GM10847 (cell line): ENCODE measurements around the gene TAF10.

ENCODE experiments used
- POLR2A ChIP-seq: IDR thresholded peaks from 2 replicates; pipeline ENCODE4 v1.6.1; 2011; ENCODE audit not compliant: insufficient read length; ENCODE audit errors: extremely low read depth

The TAF10 gene

GRCh38 chr11:6610591-6610990 is 1.4 kb downstream of the TAF10 start:
- no peak for TF ChIP-seq POLR2A

- TF ChIP-seq POLR2A: no peak
Observed at GRCh38 chr11:6609502-6610015, 2.5 kb downstream of the TAF10 start.

GRCh38 chr11:6608726-6609501 is 3.1 kb downstream of the TAF10 start:
- no peak for TF ChIP-seq POLR2A

- no peak for TF ChIP-seq POLR2A
Observed at GRCh38 chr11:6608011-6608410, 4.0 kb downstream of the TAF10 start.

GRCh38 chr11:6607190-6607795 is 4.7 kb downstream of the TAF10 start:
- TF ChIP-seq POLR2A: no peak

- peak; percentile 22 for TF ChIP-seq POLR2A
Observed at GRCh38 chr11:6606471-6607189, 5.4 kb downstream of the TAF10 start.

- no peak for TF ChIP-seq POLR2A
Observed at GRCh38 chr11:6604790-6605189, 7.2 kb downstream of the TAF10 start.

GRCh38 chr11:6604081-6604626 is 7.9 kb downstream of the TAF10 start:
- no peak for TF ChIP-seq POLR2A

- peak; percentile 57 for TF ChIP-seq POLR2A
Observed at GRCh38 chr11:6603287-6604080, 8.5 kb downstream of the TAF10 start, which contains the start of the genes ILK and RRP8. Gene ILK (plus strand): TSS chr11:6603774. CDS start chr11:6604272, 498 bp downstream. Gene RRP8 (minus strand): TSS chr11:6603616. CDS start chr11:6603502, 114 bp downstream.

GRCh38 chr11:6602096-6602940 is 9.7 kb downstream of the TAF10 start:
- TF ChIP-seq POLR2A: no peak

- TF ChIP-seq POLR2A: no peak
Observed at GRCh38 chr11:6601041-6601461, 11.0 kb downstream of the TAF10 start.

- no peak for TF ChIP-seq POLR2A
Observed at GRCh38 chr11:6599881-6600390, 12.1 kb downstream of the TAF10 start.

- TF ChIP-seq POLR2A: no peak
Observed at GRCh38 chr11:6599449-6599848, 12.6 kb downstream of the TAF10 start.
